IPS-NIHi11 (cell line): Measurements from ENCODE around the gene KCNH1.

Experiments used
- DNase-seq: peaks from one replicate; pipeline ENCODE4 v3.0.0; 2012; ENCODE audit warnings: mixed read lengths, low spot score

KCNH1 gene

DNA sequence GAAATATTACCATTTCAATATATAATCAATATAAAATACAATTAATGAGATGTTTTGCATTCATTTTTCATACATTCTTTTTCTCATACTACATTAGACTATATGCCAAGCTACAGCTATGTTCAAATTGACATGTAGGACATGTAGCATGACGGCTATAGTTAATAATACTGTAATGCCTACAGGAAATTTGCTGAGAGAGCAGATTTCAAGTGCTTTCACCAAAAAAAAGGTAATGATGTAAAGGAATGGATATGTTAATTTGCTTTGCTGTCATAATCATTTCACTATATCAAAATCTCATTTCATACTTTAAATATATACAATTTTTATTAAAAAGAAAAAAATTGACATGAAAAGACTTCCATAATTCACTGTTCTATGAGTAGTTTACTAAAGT is 215.1 kb downstream of the KCNH1 start:
- DNase-seq = no peak

DNA sequence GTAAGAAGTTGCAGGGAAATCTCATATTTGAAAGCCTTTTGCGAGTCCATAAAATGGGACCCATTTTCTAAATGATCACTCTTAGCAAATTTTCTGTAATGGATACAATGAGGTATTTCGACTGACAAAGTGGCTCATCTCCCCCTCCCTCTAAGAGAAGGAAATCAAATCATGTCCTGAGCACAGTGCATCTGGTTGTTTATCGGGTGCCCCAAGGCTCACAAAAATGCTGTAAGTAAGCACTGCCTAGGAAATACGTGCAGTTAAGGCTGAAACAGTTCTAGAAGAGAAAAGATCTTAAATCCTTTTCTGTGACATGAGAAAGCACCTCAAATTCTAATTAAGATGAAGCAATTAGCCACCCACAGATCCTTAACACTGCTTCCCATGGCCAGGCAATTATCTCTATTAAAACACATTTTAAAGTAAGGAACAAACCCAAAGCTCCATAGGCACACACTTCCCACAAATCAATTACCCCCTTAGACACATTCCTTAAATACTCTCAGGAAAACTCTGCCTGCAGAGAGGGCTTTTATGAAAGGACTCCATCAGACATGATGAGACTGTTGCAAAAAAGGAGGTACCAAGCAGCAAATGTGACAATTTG is 216.3 kb downstream of the KCNH1 start:
- no peak for DNase-seq

- no peak for DNase-seq
These were observed 217.4 kb downstream of the KCNH1 start for GRCh38 chr1:210916548-210916947.

GRCh38 chr1:210915890-210916507 is 217.9 kb downstream of the KCNH1 start:
- no peak for DNase-seq

- DNase-seq = no peak
These were observed 221.2 kb downstream of the KCNH1 start for GRCh38 chr1:210912752-210913151.

DNA sequence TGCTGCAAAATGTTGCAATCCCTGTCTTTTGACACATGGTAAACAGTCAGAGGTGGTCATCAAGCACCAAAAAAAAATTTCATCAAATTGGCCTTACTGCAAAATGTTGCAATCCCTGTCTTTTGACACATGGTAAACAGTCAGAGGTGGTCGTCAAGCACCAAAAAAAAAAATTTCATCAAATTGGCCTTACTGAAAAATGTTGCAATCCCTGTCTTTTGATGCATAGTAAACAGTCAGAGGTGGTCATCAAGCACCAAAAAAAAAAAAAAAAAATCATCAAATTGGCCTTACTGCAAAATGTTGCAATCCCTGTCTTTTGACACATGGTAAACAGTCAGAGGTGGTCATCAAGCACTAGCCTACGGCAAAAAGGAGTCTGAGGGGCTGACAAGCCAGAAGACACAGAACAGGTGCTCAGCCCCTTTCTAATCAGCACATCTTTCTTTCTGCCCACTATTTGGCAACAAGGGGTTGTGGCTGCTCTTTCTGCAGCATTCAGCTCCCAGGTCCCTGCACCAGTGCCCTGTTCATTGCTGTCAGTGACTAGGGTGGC is 223.8 kb downstream of the KCNH1 start:
- no peak for DNase-seq

GRCh38 chr1:210908791-210909190 is 225.2 kb downstream of the KCNH1 start:
- DNase-seq = no peak

DNA sequence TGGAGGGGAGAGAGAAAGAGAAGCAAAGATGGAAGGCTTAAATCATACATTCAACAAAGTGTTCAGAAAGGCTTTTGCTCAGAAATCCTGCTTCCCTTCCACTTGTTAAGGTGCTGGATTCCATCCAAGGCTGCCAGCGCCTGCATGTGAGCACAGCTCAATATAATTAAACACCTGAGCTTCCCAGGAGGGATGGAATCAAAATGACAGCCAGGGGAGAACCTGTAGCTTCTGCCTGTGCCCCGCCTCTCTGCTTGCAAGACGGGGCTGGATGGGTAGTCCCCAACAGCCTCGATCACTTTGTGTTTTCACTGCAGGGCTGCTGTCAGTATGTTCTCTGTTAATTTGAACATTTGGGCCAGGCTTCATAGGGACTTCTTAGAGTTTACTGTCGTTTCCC is 225.7 kb downstream of the KCNH1 start:
- DNase-seq = no peak

DNA sequence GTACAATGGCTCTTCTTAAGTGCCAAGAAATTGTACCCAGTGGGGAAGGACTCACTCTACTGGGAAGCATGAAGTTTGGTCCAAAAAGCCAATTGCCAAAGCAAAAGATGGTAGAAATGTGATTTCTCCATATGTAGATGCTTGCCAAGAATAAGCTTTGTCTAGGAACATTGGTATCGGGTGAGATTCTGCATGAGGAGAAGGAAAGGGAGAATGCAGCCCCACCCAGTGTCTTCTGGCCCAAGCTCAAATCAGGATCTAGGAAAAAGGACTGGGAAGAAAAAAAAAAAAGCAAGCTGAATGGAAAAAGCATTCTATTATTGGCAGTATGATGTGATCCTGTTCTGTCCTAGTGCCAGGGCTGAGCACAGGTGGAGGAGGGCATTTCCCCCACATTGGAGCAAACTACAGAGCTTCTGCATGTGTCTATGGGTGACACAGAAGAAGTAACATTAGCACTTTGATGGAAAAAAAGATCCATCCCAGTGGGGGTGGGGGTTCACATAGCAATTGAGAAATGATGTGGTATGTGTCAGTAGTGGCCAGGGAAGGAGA is 226.6 kb downstream of the KCNH1 start:
- no peak for DNase-seq

- no peak for DNase-seq
These were observed 227.9 kb downstream of the KCNH1 start for GRCh38 chr1:210905944-210906453.

DNA sequence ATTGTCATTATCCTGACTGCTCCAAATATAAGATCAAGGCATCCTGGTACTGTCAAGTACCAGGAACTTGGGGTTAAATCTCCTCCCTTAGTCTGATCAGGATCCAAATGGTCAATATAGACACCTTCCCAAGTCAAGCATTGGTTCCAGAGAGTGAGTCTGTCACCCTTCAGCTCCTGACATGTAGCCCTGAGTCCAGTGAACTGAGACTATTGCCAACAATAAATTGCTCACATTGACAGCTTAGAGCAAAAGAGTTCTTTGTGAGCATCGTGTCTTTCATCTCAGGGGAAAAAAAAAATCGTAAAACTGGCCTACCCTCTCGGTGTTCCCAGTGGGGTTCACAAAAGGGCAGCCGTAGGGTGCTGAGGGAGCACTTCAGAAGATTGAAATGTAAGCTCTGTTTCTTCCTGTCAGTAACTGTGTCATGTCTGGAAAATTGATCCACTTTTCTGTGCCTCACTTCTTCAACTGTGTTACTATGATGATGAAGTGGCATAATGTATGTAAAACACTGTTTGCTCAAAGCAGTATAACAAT is 228.5 kb downstream of the KCNH1 start:
- no peak for DNase-seq

DNA sequence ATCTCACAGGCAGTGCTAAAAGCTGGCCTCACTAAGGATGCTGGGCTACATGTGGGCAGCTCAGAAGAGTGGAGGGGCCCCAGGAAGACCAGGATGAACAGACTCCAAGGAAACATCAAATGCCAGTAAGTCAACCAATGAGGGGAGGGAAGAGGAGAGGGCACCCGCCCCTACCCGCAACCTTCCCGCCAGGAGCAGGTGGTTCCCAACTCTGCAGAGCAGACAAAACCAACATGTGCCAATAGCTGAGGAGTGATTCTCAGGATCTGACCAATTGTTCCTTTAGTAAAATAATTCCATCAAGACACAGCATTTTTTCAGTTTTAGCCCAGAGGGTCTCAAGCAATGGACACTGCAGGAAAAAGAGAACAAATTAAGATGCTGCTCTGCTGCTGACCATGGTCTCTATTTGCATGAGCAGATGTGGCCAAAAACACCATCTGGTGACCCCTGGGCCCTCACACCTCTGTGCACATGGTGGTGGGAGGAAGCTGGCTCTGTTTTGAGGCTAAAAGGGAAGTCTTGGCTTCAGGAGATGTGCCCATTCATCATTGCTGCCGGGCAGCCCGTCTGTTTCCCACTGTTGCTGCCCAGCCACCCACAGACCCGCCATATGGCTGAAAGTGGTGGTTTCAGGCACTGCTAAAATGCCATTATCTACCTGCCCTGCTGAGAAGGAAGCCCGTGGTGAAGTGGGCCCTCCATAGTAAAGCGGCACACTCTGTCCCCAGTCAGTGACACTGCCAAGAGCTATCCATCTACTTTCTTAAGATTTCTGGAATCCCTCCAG is 231.8 kb downstream of the KCNH1 start:
- no peak for DNase-seq

GRCh38 chr1:210900820-210901219 is 233.1 kb downstream of the KCNH1 start:
- DNase-seq = no peak

GRCh38 chr1:210900079-210900478 is 233.9 kb downstream of the KCNH1 start:
- no peak for DNase-seq

DNA sequence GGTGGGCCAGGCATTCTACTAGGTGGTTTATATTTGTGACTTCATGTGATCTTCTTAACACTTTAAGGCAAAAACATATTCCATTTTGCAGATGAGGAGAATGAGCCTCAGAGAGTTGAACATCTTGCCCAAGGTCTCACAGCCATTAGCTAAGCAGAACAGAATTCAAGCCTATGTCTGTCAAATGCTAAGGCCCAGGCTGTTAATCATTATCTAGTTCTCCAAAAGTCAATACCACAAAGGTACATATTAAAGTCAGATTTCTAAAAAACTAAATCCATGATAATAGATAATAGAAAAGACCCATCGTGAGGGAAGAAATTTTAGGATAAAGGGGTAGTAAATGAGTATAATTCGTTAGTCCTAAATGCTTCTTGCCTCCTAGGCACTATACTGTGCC is 234.3 kb downstream of the KCNH1 start:
- no peak for DNase-seq

DNA sequence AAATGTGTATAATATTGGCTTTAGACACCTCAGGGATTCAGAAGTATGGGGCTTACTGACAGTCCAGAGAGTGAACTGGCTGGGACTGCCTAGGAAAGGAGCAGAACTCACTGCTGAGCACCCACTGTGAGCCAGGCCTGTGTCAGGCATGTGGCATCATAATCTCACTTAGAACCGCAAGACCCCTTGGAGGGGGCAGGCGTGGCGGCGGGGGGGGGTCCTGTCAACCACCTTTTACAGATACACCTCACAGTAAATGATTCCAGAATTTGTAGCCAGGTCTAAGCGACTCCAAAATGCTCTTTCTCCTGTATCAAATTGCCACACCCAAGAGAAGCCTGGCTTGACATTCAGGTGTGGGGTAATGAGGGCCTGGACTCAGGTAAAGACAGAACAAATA is 235.5 kb downstream of the KCNH1 start:
- DNase-seq = no peak

- DNase-seq = no peak
These were observed 250.1 kb downstream of the KCNH1 start for GRCh38 chr1:210883821-210884220.

- DNase-seq = no peak
These were observed 251.3 kb downstream of the KCNH1 start for GRCh38 chr1:210882414-210883221.

DNA sequence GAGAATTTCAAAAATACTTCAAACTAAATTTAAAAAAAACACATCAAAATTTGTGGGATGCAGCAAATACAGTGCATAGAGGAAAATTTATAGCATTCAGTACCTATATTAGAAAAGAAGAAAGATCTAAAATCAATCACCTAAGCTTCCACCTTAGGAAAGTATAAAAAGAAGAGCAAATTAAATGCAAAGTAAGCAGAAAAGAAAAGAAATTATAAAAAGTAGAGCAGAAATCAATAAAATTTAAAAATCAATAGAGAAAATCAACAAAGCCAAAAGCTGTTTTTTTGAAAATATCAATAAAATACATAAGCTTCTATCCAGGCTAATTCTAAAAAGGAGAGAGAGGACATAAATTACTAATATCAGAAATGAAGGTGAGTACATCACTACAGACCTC is 255.4 kb downstream of the KCNH1 start:
- no peak for DNase-seq

DNA sequence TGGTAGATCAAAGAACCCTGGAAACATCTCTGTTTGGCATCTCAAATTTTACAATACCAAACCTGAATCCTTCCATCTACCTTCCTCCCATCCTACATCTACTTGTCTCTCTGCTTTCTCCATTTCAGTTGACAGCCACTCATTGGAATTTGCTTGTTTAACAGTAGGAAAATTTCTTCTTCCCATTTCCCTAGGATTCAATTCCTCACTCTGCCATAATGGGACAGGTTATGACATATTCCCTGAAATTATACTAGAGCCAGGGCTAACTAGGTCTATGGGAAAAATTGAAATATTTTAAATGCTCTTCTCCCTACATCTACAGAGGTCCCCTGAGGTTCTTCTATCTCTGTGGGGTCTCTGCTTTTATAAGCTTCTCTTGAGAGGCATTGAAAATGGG is 257.7 kb downstream of the KCNH1 start:
- DNase-seq = no peak

- no peak for DNase-seq
These were observed 267.4 kb downstream of the KCNH1 start for GRCh38 chr1:210866532-210866931.
